Measurements from ENCODE around the gene LRRC8D.

GRCh38 chr1:89936694-89937093 is 115.9 kb downstream of the LRRC8D start:
- no peak for TF ChIP-seq ARNTL (CRISPR knock-in tag; IDR thresholded peaks at IDR 0.05; ENCODE audit: borderline replicate concordance, low read depth)
- no peak for TF ChIP-seq CSDC2 (CRISPR knock-in tag; IDR thresholded peaks at IDR 0.05)

Data from SK-N-SH treated with all-trans-retinoic acid at 6 μM for 48 hours (cell line).